ENCODE measurements around the gene FMN1. TPM values are rescaled to one million over a fixed set of nuclear protein-coding genes. Genes with fewer than 3 reads are reported as not detected.

Gene FMN1
- polyA plus RNA-seq, 2 of the 4 experiments (the other 2 are of a cell fraction), result 0.53 to 2.2 TPM

DNA sequence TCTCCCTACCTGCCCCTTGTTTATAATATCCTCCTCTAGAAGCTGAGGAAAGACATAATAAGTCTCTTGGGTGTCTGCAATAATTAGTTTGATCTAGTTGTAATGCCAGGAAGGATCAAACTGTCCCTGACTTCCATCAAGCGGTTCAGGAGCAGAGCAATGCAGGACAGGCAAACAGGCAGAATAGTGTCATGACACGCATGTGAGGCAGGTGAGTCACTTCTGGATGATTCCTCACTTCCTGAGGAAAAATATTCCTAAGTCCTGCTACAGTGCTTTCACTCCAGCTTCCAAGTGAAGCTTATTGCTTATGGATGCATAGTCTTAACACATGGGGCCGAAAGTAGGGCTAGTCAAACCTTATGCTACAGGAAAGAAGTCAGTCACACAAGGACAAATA, 390.9 kb downstream of the FMN1 start:
- FAIRE-seq, result no peak
- H3K27ac ChIP-seq, result no peak overlapping the region
- CTCF ChIA-PET, result interaction anchor here (1.2 to 2.7 kb wide), 5 partner anchors 8 to 141 kb away, joined by 4 to 15 read pairs (median 6); no protein-coding TSS in a partner anchor
- POLR2A ChIA-PET, result no interaction called here
- peak in 1 of 2 experiments; percentile 14 for DNase-seq (ENCODE audit: low read depth in 1 of 2, low spot score in 1 of 2)
- WGBS (ENCODE audit: missing lambda C conversion rate), result 86% methylated on average over 3 of the region's 3 CpGs
- 0 out of 3 replicates have a peak, but pooled peaks cover 7% of the 10 kb centered on the region for H3K9me3 ChIP-seq
- no peak for TF ChIP-seq RAD21 (conservative IDR thresholded peaks at IDR 0.05 in 1 of 2, IDR thresholded peaks at IDR 0.05 in 1 of 2)
- no peak overlapping the region for H3K4me2 ChIP-seq
- H3K4me1 ChIP-seq, result 0 out of 3 replicates have a peak, but pooled peaks cover 6% of the 10 kb centered on the region
- H3K4me3 ChIP-seq, result no peak overlapping the region
- no peak for ATAC-seq

- Histone ChIP-seq H3K4me3 (no peak overlapping the region), H3K9me3 (0 out of 3 replicates have a peak, but pooled peaks cover 7% of the 10 kb centered on the region), H3K4me1 (0 out of 3 replicates have a peak, but pooled peaks cover 6% of the 10 kb centered on the region), H3K27ac (no peak overlapping the region), H3K4me2 (no peak overlapping the region)
- FAIRE-seq (peak; percentile 43), ATAC-seq (no peak), DNase-seq (ENCODE audit: low read depth in 1 of 2, low spot score in 1 of 2) (no peak)
- whole genome bisulfite sequencing (ENCODE audit: missing lambda C conversion rate), result 87% methylated on average over 10 of the region's 10 CpGs
- TF ChIP-seq HOXB5 (CRISPR knock-in tag; IDR thresholded peaks at IDR 0.05) (no peak), CHD2 (IDR thresholded peaks at IDR 0.05; ENCODE audit: low read length, partially characterized antibody) (no peak), GATA3 (IDR thresholded peaks at IDR 0.05; ENCODE audit: borderline replicate concordance) (no peak), RCOR1 (IDR thresholded peaks at IDR 0.05; ENCODE audit: low read depth, low read length) (no peak), EHF (CRISPR knock-in tag; IDR thresholded peaks at IDR 0.05) (no peak), CBX2 (IDR thresholded peaks at IDR 0.05; ENCODE audit: borderline replicate concordance, low read depth) (no peak), PBX3 (IDR thresholded peaks at IDR 0.05) (no peak), BHLHE40 (IDR thresholded peaks at IDR 0.05; ENCODE audit: low read depth, low read length) (no peak), NPAS2 (CRISPR knock-in tag; IDR thresholded peaks at IDR 0.05; ENCODE audit: borderline replicate concordance) (no peak), FOSB (CRISPR knock-in tag; IDR thresholded peaks at IDR 0.05) (no peak), REST (IDR thresholded peaks at IDR 0.05) (no peak), MAFK (IDR thresholded peaks at IDR 0.05; ENCODE audit: partially characterized antibody) (peak; percentile 65), CEBPB (IDR thresholded peaks at IDR 0.05) (peak; percentile 24 to 38; a peak in 1 of 4 replicates), NR3C1 (IDR thresholded peaks at IDR 0.05) (no peak), HDAC2 (IDR thresholded peaks at IDR 0.05) (no peak), ZFP36 (IDR thresholded peaks at IDR 0.05; ENCODE audit: borderline replicate concordance, partially characterized antibody) (no peak)
- TF ChIP-seq, protein P1, sequence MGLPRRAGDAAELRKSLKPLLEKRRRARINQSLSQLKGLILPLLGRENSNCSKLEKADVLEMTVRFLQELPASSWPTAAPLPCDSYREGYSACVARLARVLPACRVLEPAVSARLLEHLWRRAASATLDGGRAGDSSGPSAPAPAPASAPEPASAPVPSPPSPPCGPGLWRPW (IDR thresholded peaks at IDR 0.05), result no peak
- ChIA-PET CTCF (interaction anchor here (1.1 to 2.7 kb wide), 7 partner anchors 9 to 143 kb away, joined by 3 to 15 read pairs (median 5); no protein-coding TSS in a partner anchor), POLR2A (no interaction called here)
Observed at GRCh38 chr15:32802286-32802936, 392.1 kb downstream of the FMN1 start.

Measured in A549 (cell line).